ENCODE results near the gene DOCK7.

DNA sequence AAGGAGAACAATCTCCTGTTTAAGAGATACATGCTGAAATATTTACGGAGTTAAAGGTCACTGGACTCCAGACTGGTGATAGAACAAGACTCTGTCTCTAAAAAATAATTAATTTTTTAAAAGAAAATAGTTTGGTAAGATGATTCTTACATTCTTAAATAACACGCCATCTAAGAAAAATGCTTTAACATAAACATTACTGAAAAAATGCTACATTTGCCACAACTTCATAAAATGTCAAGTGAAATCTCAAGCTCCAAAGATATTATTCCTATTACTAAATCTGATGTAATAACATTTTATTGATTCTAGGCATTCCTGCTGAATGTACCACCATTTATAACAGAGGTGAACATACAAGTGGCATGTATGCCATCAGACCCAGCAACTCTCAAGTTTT is 86.7 kb downstream of the DOCK7 start:
- TF ChIP-seq, protein P1, sequence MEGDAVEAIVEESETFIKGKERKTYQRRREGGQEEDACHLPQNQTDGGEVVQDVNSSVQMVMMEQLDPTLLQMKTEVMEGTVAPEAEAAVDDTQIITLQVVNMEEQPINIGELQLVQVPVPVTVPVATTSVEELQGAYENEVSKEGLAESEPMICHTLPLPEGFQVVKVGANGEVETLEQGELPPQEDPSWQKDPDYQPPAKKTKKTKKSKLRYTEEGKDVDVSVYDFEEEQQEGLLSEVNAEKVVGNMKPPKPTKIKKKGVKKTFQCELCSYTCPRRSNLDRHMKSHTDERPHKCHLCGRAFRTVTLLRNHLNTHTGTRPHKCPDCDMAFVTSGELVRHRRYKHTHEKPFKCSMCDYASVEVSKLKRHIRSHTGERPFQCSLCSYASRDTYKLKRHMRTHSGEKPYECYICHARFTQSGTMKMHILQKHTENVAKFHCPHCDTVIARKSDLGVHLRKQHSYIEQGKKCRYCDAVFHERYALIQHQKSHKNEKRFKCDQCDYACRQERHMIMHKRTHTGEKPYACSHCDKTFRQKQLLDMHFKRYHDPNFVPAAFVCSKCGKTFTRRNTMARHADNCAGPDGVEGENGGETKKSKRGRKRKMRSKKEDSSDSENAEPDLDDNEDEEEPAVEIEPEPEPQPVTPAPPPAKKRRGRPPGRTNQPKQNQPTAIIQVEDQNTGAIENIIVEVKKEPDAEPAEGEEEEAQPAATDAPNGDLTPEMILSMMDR (conservative IDR thresholded peaks at IDR 0.05) = no peak
- TF ChIP-seq ZFX (IDR thresholded peaks at IDR 0.05) = no peak
